Caco-2 (cell line): ENCODE results near the gene ABI3. TPM values are rescaled to one million over a fixed set of nuclear protein-coding genes. Genes with fewer than 3 reads are reported as not detected.

ENCODE experiments used
- BruUV-seq: library from RNA; stranded (reverse); fragments of 400-500 nt; replicated peaks from 2 replicates; lab custom pipeline; 2021; lab: Mats Ljungman, UMichigan
- CTCF ChIA-PET: fragments of 300-600 bp; sonication (Branson Sonifier 250); formaldehyde crosslinking; loops from one replicate; lab custom pipeline; 2022; ENCODE audit warnings: antibody characterized with exemption; lab: Charles Lee
- POLR2A ChIA-PET: fragments of 300-600 bp; sonication (Branson Sonifier 250); formaldehyde crosslinking; loops from one replicate; lab custom pipeline; 2022; ENCODE audit warnings: antibody characterized with exemption; lab: Charles Lee
- DNase-seq, 2 experiments: peaks; one replicate each; pipeline versions ENCODE4 v3.0.0 to v3.0.0-alpha.2; 2020 to 2022
- H3K27me3 ChIP-seq: replicated peaks from 2 replicates; pipeline ENCODE4 v1.6.0; 2011; ENCODE audit warnings: low read length; ENCODE audit not compliant: control insufficient read depth, insufficient read depth
- H3K36me3 ChIP-seq: 2 replicates; pipeline ENCODE4 v1.5.1; 2011; ENCODE audit warnings: low read length; ENCODE audit not compliant: control insufficient read depth, insufficient read depth
- H3K4me1 ChIP-seq: fragments of 250-450 bp; sonication (Bioruptor Pico); 2 replicates; pipeline ENCODE4 v1.5.1; 2020; ENCODE audit warnings: mild to moderate bottlenecking
- H3K4me3 ChIP-seq: 2 replicates; pipeline ENCODE4 v1.5.1; 2011; ENCODE audit warnings: low read depth, mild to moderate bottlenecking, control low read depth, low read length
- H3K9me3 ChIP-seq: fragments of 250-450 bp; sonication (Bioruptor Pico); 2 replicates; pipeline ENCODE4 v1.5.1; 2020; ENCODE audit warnings: mild to moderate bottlenecking, moderate library complexity
- H3K27ac Mint-ChIP-seq: one replicate; pipeline ENCODE4 v1.8.0; 2022; ENCODE audit warnings: mixed read lengths; ENCODE audit not compliant: unreplicated experiment
- H3K27me3 Mint-ChIP-seq: one replicate; pipeline ENCODE4 v1.8.0; 2022; ENCODE audit warnings: mixed read lengths; ENCODE audit not compliant: insufficient read depth, unreplicated experiment
- H3K36me3 Mint-ChIP-seq: one replicate; pipeline ENCODE4 v1.8.0; 2022; ENCODE audit warnings: mild to moderate bottlenecking, mixed read lengths; ENCODE audit not compliant: insufficient read depth, unreplicated experiment
- H3K4me1 Mint-ChIP-seq: one replicate; pipeline ENCODE4 v1.8.0; 2022; ENCODE audit warnings: low read depth, mixed read lengths; ENCODE audit not compliant: unreplicated experiment
- H3K4me3 Mint-ChIP-seq: one replicate; pipeline ENCODE4 v1.8.0; 2022; ENCODE audit warnings: mild to moderate bottlenecking, moderate library complexity, mixed read lengths; ENCODE audit not compliant: unreplicated experiment
- H3K9me3 Mint-ChIP-seq: one replicate; pipeline ENCODE4 v1.8.0; 2022; ENCODE audit warnings: mixed read lengths; ENCODE audit not compliant: unreplicated experiment
- CTCF ChIP-seq, 2 experiments: fragments of 200-600 bp in 1 of 2; IDR thresholded peaks; 1 replicate in 1 of 2; 2 replicates in 1 of 2; pipeline versions ENCODE4 v1.5.1 to v1.8.0; 2011 to 2022; ENCODE audit warnings: antibody characterized with exemption in 1 of 2, control low read depth in 1 of 2, inconsistent platforms in 1 of 2, low read depth in 1 of 2, low read length in 1 of 2, mild to moderate bottlenecking in 1 of 2, moderate library complexity in 1 of 2; ENCODE audit not compliant: insufficient read depth in 1 of 2, severe bottlenecking in 1 of 2, unreplicated experiment in 1 of 2
- intact Hi-C: fragments of 100-400 bp; cut with micrococcal nuclease; formaldehyde crosslinking; loops from one replicate; pipeline ENCODE4 v1.10.0; 2022; ENCODE audit not compliant: unreplicated experiment
- total RNA-seq: library from RNA; stranded (reverse); gene quantifications from 2 replicates; pipeline ENCODE4 v1.2.3, GENCODE V29; 2022

ABI3 gene
- total RNA-seq, 1 experiment from 2014 or later, result not detected

DNA sequence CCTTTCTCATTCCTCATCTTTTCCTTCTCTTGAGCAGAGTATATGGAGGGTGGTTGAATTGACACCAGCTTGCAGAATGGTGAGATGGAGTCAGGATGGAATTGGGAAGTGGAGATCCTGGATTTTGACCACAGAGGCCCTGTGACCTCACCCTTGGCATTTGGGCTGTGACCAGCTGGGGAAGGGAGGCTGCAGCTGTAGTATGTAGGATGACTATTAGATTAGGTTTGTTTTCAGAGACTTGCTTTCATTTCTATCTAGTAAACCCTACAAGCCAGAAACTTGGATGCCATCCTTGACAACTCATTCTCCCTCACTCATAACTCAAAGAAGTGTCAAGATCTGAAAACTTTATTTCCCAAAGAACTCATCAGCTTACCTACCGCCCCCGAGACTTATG, 6.0 kb upstream of the ABI3 start:
- no peak overlapping the region for H3K4me3 Mint-ChIP-seq
- Histone ChIP-seq H3K36me3 (no peaks in the 10 kb centered on the region), H3K4me3 (no peak overlapping the region), H3K9me3 (no peaks in the 10 kb centered on the region), H3K4me1 (no peaks in the 10 kb centered on the region), H3K27me3 (no peaks in the 10 kb centered on the region; the same call in 1 of the 2 replicates)
- no peaks in the 10 kb centered on the region for H3K9me3 Mint-ChIP-seq
- ChIA-PET POLR2A (no interaction called here), CTCF (interaction anchor here (0.5 to 1.6 kb wide), 2 partner anchors 13 to 20 kb away, joined by 3 to 4 read pairs; no protein-coding TSS in a partner anchor)
- no peak overlapping the region for H3K27ac Mint-ChIP-seq
- no peak for TF ChIP-seq CTCF (IDR thresholded peaks at IDR 0.05; ENCODE audit: insufficient read depth in 1 of 2, low read depth in 1 of 2, low read length in 1 of 2, severe bottlenecking in 1 of 2, unreplicated experiment in 1 of 2)
- BruUV-seq, result no TSS peak
- H3K4me1 Mint-ChIP-seq, result no peaks in the 10 kb centered on the region
- DNase-seq, result no peak
- H3K36me3 Mint-ChIP-seq, result no peaks in the 10 kb centered on the region
- peaks cover 7% of the 10 kb centered on the region for H3K27me3 Mint-ChIP-seq
- intact Hi-C loops, result no loop called here

DNA sequence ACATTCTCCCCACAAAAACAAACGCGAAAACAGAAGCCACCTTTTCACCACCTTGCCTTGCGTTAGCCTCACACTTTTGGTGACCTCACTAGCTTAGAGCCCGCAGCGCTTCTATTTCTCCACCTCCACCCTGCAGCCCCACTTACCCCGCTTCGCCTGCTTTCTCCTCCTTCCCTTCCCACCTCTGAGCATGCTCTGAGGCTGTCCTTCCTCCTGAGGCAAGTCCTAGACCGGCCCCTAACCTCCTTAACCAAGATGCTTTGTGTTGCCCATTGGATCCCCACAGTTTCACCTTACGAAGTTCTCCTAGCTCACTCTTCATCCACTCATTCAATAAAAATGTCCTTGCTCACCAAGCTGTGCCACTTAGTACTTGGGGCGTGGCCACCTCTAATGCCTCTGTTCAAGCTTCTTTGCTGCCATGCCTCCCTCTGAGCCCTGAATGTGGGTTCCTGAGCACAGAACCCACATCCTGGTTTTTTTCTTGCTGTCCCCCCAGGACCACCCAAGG, 1.4 kb upstream of the ABI3 start:
- H3K4me1 Mint-ChIP-seq, result no peaks in the 10 kb centered on the region
- intact Hi-C loops, result no loop called here
- no peak overlapping the region for H3K4me3 ChIP-seq
- ChIA-PET POLR2A (no interaction called here), CTCF (interaction anchor here (0.6 to 1.2 kb wide), 2 partner anchors 15 to 18 kb away, joined by 3 to 4 read pairs; no protein-coding TSS in a partner anchor)
- no peak for DNase-seq
- no peak overlapping the region for H3K27ac Mint-ChIP-seq
- no peak overlapping the region for H3K4me3 Mint-ChIP-seq
- no peaks in the 10 kb centered on the region for H3K36me3 ChIP-seq
- BruUV-seq, result no TSS peak
- no peaks in the 10 kb centered on the region for H3K9me3 Mint-ChIP-seq
- no peaks in the 10 kb centered on the region for H3K9me3 ChIP-seq
- H3K27me3 Mint-ChIP-seq, result peaks cover 10% of the 10 kb centered on the region
- no peak for TF ChIP-seq CTCF (IDR thresholded peaks at IDR 0.05; ENCODE audit: insufficient read depth in 1 of 2, low read depth in 1 of 2, low read length in 1 of 2, severe bottlenecking in 1 of 2, unreplicated experiment in 1 of 2)
- no peaks in the 10 kb centered on the region for H3K4me1 ChIP-seq
- no peaks in the 10 kb centered on the region for H3K27me3 ChIP-seq
- H3K36me3 Mint-ChIP-seq, result no peaks in the 10 kb centered on the region

GRCh38 chr17:49213399-49213798, 2.9 kb downstream of the ABI3 start:
- no peaks in the 10 kb centered on the region for H3K36me3 Mint-ChIP-seq
- no TSS peak for BruUV-seq
- H3K4me3 ChIP-seq, result no peak overlapping the region
- intact Hi-C loops, result no loop called here
- CTCF ChIA-PET, result interaction anchor here (1.1 kb wide), 1 partner anchor 9 kb away, joined by 4 read pairs; no protein-coding TSS in a partner anchor
- no peaks in the 10 kb centered on the region for H3K9me3 ChIP-seq
- H3K9me3 Mint-ChIP-seq, result no peaks in the 10 kb centered on the region
- H3K27me3 ChIP-seq, result no peaks in the 10 kb centered on the region
- H3K27ac Mint-ChIP-seq, result no peak overlapping the region
- no peaks in the 10 kb centered on the region for H3K4me1 Mint-ChIP-seq
- H3K4me3 Mint-ChIP-seq, result no peak overlapping the region
- H3K4me1 ChIP-seq, result no peaks in the 10 kb centered on the region
- no peak for TF ChIP-seq CTCF (IDR thresholded peaks at IDR 0.05; ENCODE audit: insufficient read depth in 1 of 2, low read depth in 1 of 2, low read length in 1 of 2, severe bottlenecking in 1 of 2, unreplicated experiment in 1 of 2)
- no peak for DNase-seq
- POLR2A ChIA-PET, result no interaction called here
- no peaks in the 10 kb centered on the region for H3K36me3 ChIP-seq
- H3K27me3 Mint-ChIP-seq, result peaks cover 7% of the 10 kb centered on the region
